ENCODE measurements around the gene APOL4.

DNA sequence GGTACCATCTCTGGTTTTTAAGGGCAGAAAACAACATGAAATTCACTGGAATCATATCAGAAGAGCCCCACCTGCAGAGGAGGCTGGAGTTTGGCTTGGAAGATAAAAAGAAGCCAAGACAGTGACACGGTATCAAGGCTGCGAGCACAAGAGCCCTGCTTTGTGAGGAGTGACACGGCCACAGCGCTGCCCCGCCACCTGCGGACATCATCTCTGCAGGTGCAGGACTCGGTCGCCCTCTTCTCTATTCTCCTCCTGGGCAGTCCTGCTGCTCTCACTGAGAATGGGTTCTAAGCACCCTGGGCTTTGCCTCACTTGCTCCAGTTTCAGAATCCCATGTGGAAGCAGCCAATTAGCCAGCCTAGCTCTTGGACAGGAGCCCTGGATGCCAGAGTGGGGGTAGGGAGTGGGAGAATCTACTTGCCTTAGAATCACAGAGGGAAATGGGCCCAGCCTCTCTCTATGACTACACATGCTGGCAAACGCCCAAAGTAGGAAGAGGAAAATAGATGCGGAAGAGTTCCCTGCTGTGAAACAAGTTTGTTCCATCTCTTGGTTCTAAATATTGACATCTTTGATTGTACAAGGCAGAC lies 17.1 kb downstream of the APOL4 start:
- no peak for TF ChIP-seq CTCF (IDR thresholded peaks at IDR 0.05)
- no peak for TF ChIP-seq POLR2AphosphoS5 (IDR thresholded peaks at IDR 0.05)
